Activated naive CD4-positive, alpha-beta T cell treated with anti-CD3 and anti-CD28 coated beads for 36 hours (primary cell): ENCODE results near the gene KIF16B. TPM values are rescaled to one million over a fixed set of nuclear protein-coding genes. Genes with fewer than 3 reads are reported as not detected.

Source experiments
- CTCF ChIA-PET: fragments of 350-600 bp; sonication (Branson Sonifier 250); formaldehyde crosslinking; loops from one replicate; lab custom pipeline; 2021; ENCODE audit warnings: antibody characterized with exemption; lab: Charles Lee
- DNase-seq: peaks from one replicate; pipeline ENCODE4 v3.0.0-alpha.2; 2020
- H3K27ac Mint-ChIP-seq: one replicate; pipeline ENCODE4 v1.8.0; 2021; ENCODE audit warnings: mild to moderate bottlenecking, mixed read lengths
- H3K27me3 Mint-ChIP-seq: one replicate; pipeline ENCODE4 v1.8.0; 2021; ENCODE audit warnings: low read depth, mixed read lengths
- H3K36me3 Mint-ChIP-seq: one replicate; pipeline ENCODE4 v1.8.0; 2021; ENCODE audit warnings: low read depth, mixed read lengths
- H3K4me1 Mint-ChIP-seq: one replicate; pipeline ENCODE4 v1.8.0; 2021; ENCODE audit warnings: low read depth, mixed read lengths
- H3K4me3 Mint-ChIP-seq: one replicate; pipeline ENCODE4 v1.8.0; 2021; ENCODE audit warnings: mild to moderate bottlenecking, moderate library complexity, mixed read lengths
- H3K9me3 Mint-ChIP-seq: one replicate; pipeline ENCODE4 v1.8.0; 2021; ENCODE audit warnings: mixed read lengths
- intact Hi-C: fragments of 100-400 bp; cut with micrococcal nuclease; formaldehyde crosslinking; loops from one replicate; pipeline ENCODE4 v1.15.1; 2023
- total RNA-seq, 2 experiments: library from RNA; stranded (reverse); gene quantifications; one replicate each; pipeline ENCODE4 v1.2.3, GENCODE V29; 2021

KIF16B gene
- total RNA-seq, 2 experiments from 2014 or later = 5.1 to 5.6 TPM

DNA sequence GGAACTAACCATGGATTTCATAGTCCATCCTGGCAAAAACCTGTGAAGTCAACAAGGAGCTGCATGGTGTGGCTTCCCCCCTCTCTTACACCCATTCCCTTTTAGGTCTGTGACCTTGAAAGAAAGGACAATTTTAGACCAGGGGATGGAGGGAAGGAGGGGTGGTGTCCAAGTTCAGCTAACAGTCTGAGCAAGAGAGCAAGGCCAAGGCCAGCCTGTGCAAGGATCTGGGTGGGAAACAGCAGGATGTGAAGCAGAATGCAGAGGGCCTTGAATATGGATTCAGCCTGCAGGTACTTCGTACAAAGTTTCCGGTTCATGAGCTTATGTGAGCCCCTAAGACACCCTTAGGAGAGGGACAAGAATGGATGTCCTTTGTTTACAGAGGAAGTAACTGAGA, 293.0 kb downstream of the KIF16B start:
- CTCF ChIA-PET = no interaction called here
- peaks cover 31% of the 10 kb centered on the region for H3K36me3 Mint-ChIP-seq
- no peaks in the 10 kb centered on the region for H3K4me1 Mint-ChIP-seq
- H3K27me3 Mint-ChIP-seq = no peaks in the 10 kb centered on the region
- intact Hi-C loops = no loop called here
- no peak for DNase-seq
- H3K9me3 Mint-ChIP-seq = peaks cover 13% of the 10 kb centered on the region
- no peak overlapping the region for H3K27ac Mint-ChIP-seq
- no peak overlapping the region for H3K4me3 Mint-ChIP-seq

DNA sequence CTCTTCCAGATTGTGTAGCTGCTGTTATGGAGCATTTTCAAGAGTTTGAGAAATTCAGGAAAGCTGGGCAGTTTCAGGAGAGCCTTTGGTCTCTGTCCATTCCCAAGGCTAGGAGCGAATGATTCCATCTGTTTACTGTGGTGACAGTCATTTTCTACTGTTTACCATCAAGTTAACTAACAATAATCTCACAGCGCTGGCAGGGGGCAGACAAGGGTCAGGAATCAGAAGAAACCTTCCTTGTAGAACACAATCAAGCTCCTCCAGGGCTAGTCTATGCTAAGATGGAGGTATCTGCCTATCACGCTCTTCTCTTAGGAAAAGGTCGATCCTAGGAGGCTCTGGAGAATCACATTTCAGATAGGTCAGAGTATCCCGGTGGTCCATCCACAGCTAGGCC, 293.9 kb downstream of the KIF16B start:
- CTCF ChIA-PET = no interaction called here
- no peak for DNase-seq
- H3K36me3 Mint-ChIP-seq = peaks cover 28% of the 10 kb centered on the region
- H3K27me3 Mint-ChIP-seq = no peaks in the 10 kb centered on the region
- no peak overlapping the region for H3K4me3 Mint-ChIP-seq
- no peak overlapping the region for H3K27ac Mint-ChIP-seq
- H3K9me3 Mint-ChIP-seq = peaks cover 12% of the 10 kb centered on the region
- no peaks in the 10 kb centered on the region for H3K4me1 Mint-ChIP-seq
- intact Hi-C loops = no loop called here

DNA sequence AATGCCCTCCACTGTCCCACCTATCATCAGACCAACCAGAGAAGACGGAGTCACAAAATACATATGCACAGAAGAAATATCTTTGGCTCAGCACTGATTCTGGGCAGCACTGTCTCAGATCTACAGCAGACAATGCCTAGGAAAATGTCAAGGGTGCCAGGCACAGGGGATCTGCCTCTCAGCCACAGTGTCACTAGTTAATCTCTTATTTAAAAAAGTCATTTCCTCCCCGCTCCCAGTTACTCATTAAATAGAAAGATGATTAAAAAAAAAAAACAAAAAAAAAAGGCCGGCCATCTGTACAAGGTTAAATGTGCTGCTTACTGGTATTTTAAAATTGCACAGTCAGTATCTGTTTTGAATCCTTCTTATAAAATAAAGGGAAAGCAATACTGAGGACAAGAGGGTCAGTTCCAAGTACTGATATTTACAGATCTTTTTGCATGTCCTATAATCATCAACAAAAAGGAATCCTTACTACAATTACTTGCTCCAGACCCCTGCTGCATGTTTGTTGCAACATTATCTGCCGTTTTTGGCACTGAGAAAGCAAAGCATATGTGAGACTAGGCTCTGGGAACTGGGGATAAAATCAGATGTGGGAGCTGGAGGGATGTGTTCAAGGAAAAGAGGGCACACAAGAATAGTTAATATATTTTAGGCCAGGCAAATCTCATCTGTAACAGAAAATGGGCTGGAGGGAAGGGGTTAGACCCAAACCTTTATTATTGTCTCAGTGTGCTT, 299.3 kb downstream of the KIF16B start:
- Mint-ChIP-seq H3K9me3 (peaks cover 9% of the 10 kb centered on the region), H3K27me3 (no peaks in the 10 kb centered on the region), H3K4me3 (no peak overlapping the region), H3K36me3 (peaks cover 38% of the 10 kb centered on the region), H3K27ac (no peak overlapping the region), H3K4me1 (no peaks in the 10 kb centered on the region)
- intact Hi-C loops = no loop called here
- DNase-seq = no peak
- CTCF ChIA-PET = no interaction called here

DNA sequence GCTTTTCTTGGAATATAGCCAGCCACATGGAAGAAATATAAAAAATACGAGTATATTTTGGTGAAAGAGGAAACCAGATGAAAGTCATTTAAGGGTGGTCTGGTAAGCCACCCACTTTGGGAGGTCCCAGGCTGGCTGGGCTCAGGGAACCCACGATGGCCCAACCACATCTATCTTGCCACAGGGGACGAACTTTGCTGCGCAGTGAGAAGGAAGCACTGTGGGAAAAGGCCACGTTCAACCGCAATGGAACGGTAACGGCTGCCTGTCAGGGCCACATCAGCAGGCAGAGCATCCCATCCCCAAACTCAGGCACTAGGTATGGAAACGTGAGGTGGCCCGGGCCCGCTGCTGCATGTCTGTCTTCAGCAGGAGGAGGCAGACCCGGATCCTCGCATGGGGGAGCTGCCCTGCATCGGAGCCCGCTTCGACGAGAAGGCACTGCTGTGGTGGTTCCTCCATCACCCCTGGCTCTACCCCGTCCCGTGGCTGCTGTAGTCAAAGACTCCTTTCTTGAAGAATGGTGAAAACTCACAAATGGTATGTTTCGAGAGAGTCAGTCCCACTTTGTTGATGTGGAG, 300.4 kb downstream of the KIF16B start:
- no peaks in the 10 kb centered on the region for H3K27me3 Mint-ChIP-seq
- intact Hi-C loops = no loop called here
- H3K9me3 Mint-ChIP-seq = peaks cover 9% of the 10 kb centered on the region
- CTCF ChIA-PET = no interaction called here
- peaks cover 42% of the 10 kb centered on the region for H3K36me3 Mint-ChIP-seq
- H3K27ac Mint-ChIP-seq = no peak overlapping the region
- DNase-seq = no peak
- no peaks in the 10 kb centered on the region for H3K4me1 Mint-ChIP-seq
- H3K4me3 Mint-ChIP-seq = no peak overlapping the region

DNA sequence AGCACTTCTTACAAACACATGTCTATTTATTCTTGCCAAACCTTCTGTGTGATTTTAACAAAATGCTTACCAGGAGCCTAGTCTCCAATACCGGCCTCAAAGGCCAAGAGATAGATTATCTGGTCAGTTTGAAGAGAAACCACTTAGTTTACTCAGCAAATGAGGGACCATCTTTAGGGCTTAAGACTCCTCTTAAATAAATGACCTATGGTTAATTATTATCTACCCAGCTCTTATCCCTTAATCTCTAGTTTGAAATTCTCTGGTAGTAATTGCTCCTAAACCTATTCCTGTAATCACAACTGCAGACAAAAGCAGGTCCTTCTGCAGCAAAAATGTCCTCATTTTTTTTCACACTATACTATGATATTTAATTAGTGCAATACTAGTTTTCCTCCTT, 301.8 kb downstream of the KIF16B start:
- CTCF ChIA-PET = no interaction called here
- peaks cover 39% of the 10 kb centered on the region for H3K36me3 Mint-ChIP-seq
- H3K27ac Mint-ChIP-seq = no peak overlapping the region
- intact Hi-C loops = no loop called here
- H3K9me3 Mint-ChIP-seq = peaks cover 17% of the 10 kb centered on the region
- no peaks in the 10 kb centered on the region for H3K27me3 Mint-ChIP-seq
- no peaks in the 10 kb centered on the region for H3K4me1 Mint-ChIP-seq
- DNase-seq = no peak
- no peak overlapping the region for H3K4me3 Mint-ChIP-seq

DNA sequence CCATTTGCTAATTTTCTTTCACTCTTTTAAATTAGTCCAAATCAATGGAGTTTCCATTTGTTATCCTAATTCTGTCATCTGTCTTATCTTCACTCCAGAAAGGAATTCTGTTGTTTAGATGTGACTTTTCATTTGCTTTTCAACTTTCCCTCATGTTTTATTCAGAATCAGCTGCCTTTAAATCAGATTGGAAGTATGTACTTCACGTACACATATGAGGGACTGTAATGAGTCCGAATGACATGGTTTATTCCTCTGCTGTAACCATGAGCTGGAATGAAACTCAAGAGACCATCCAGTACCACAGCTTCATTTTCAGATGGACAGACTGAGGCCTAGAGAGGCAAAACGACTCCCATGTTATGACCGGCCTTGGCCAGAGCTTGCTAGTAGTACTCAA, 302.3 kb downstream of the KIF16B start:
- CTCF ChIA-PET = no interaction called here
- Mint-ChIP-seq H3K4me1 (no peaks in the 10 kb centered on the region), H3K4me3 (no peak overlapping the region), H3K36me3 (peaks cover 39% of the 10 kb centered on the region), H3K9me3 (peaks cover 20% of the 10 kb centered on the region), H3K27me3 (no peaks in the 10 kb centered on the region), H3K27ac (no peak overlapping the region)
- DNase-seq = no peak
- intact Hi-C loops = no loop called here

DNA sequence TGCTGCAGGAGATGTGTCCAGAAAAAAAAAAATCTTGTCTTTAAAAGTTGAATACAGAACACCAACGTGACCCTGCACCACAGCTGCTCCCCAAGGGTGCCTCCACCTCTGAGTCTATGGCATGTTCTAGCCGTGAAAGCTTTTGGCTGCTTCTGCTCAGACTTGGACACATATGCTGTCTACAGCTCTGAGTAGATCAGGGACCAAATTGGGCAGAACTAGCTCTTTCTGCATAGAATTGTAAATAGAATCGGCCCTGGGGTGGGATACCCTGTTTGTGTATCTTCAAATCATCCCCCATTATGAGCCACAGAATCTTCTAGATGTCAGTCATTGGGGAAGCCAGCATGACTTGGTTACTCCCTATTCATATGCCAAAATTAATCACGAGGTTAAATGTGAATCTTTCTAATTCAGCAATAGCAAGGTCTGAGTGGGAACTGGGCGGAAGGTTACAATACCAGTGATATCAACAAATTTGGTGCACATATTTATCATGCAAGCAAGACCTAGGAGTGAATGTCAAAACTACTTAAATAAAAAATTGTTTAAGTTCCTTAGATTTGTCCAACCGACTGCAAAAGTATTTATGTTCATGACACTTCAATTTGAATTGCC, 302.8 kb downstream of the KIF16B start:
- intact Hi-C loops = no loop called here
- CTCF ChIA-PET = no interaction called here
- Mint-ChIP-seq H3K36me3 (peaks cover 37% of the 10 kb centered on the region), H3K4me1 (no peaks in the 10 kb centered on the region), H3K4me3 (no peak overlapping the region), H3K27ac (no peak overlapping the region), H3K27me3 (no peaks in the 10 kb centered on the region), H3K9me3 (peaks cover 23% of the 10 kb centered on the region)
- no peak for DNase-seq

DNA sequence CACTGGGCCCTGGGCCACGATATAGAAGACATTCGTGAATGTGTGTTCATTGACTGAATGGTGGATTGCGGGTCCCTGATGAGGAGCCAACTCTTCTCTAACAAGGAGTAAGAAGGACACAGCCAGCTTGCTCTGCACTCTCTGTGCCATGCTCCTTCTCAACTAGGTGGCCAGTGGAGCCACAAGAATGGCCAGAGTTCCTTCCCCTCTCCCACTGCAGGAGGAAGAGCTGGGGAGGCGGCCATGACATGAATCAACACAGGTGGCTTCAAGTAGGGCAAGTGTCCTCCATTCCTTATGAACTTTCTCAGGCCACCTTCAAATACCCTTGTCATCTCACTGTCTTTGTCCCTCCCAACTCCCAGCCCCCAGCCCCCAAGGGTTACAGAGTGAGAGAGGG, 305.7 kb downstream of the KIF16B start:
- Mint-ChIP-seq H3K4me1 (no peaks in the 10 kb centered on the region), H3K36me3 (peaks cover 17% of the 10 kb centered on the region), H3K9me3 (peaks cover 25% of the 10 kb centered on the region), H3K27ac (no peak overlapping the region), H3K27me3 (no peaks in the 10 kb centered on the region), H3K4me3 (no peak overlapping the region)
- CTCF ChIA-PET = interaction anchor here (0.5 kb wide), 1 partner anchor 336 kb away, joined by 6 read pairs; no protein-coding TSS in a partner anchor
- intact Hi-C loops = no loop called here
- no peak for DNase-seq

DNA sequence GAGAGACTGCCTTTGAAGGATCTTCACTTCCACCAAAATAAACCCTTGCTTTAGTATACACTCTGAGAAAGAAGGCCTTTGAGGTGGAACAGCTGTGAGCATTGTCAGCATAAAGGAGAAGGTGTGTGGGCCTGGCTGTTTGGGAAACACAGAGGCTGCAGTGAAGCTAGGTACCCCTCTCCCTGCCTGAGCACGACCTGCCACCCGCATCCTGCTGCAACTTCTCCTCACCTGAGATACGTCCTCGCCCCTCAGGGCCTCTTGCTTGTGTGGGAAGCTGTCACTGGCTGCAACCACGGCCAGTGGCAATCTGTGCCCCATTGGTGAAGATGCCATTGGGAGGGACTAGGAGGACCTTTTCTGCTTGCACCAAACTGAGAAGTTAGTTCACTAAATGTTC, 307.9 kb downstream of the KIF16B start:
- no peaks in the 10 kb centered on the region for H3K27me3 Mint-ChIP-seq
- H3K9me3 Mint-ChIP-seq = peaks cover 25% of the 10 kb centered on the region
- CTCF ChIA-PET = interaction anchor here (0.6 kb wide), 2 partner anchors 56 to 157 kb away, joined by 3 read pairs; no protein-coding TSS in a partner anchor
- H3K27ac Mint-ChIP-seq = no peak overlapping the region
- intact Hi-C loops = no loop called here
- H3K4me3 Mint-ChIP-seq = no peak overlapping the region
- DNase-seq = no peak
- peaks cover 12% of the 10 kb centered on the region for H3K36me3 Mint-ChIP-seq
- H3K4me1 Mint-ChIP-seq = no peaks in the 10 kb centered on the region

DNA sequence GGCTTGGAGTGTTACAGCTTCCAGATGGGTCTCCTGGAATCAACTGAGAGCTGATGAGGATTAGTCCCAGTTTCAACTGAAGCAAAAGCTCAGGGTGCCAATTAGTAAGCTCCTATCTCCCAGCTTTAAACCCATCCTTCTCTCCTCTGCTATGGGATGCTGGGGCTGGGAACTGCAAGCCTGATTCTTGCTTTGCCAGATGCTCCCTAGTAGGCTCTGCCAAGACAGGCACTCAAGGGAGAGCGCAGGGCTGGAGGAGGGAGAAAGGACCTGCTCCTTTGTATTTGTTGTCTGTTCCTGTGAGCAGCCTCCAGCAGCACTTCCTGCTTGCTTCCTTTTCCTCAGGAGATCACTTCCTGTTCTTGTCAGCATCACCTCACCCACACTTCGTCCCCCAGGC, 309.7 kb downstream of the KIF16B start:
- Mint-ChIP-seq H3K27ac (no peak overlapping the region), H3K36me3 (peaks cover 3% of the 10 kb centered on the region), H3K9me3 (peaks cover 21% of the 10 kb centered on the region), H3K4me1 (no peaks in the 10 kb centered on the region), H3K4me3 (no peak overlapping the region), H3K27me3 (no peaks in the 10 kb centered on the region)
- intact Hi-C loops = no loop called here
- CTCF ChIA-PET = interaction anchor here (1.4 kb wide), 1 partner anchor 212 kb away, joined by 3 read pairs; no protein-coding TSS in a partner anchor
- no peak for DNase-seq

DNA sequence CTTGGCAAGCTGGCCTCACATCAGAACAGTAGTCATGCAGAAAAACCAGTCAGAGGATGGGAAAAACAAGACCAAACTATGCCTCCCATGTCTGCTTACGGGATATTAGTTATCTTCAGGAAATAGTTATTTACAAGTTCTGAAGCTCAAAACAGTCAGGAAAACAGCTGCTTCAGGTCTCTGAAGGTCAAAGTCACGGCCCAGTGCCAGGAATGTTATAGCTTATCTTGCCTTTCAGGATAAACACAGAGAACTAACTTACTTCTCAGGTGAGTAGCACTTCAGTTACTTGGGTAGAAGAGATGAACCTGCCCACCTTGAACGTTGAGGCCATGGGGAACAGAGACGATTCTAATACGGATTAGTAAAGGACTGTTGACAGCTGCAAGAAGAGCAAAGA, 310.7 kb downstream of the KIF16B start:
- no peak for DNase-seq
- H3K4me1 Mint-ChIP-seq = no peaks in the 10 kb centered on the region
- peaks cover 21% of the 10 kb centered on the region for H3K9me3 Mint-ChIP-seq
- H3K36me3 Mint-ChIP-seq = peaks cover 1% of the 10 kb centered on the region
- no peaks in the 10 kb centered on the region for H3K27me3 Mint-ChIP-seq
- no peak overlapping the region for H3K27ac Mint-ChIP-seq
- CTCF ChIA-PET = interaction anchor here (1.4 kb wide), 1 partner anchor 213 kb away, joined by 3 read pairs; no protein-coding TSS in a partner anchor
- intact Hi-C loops = no loop called here
- H3K4me3 Mint-ChIP-seq = no peak overlapping the region

DNA sequence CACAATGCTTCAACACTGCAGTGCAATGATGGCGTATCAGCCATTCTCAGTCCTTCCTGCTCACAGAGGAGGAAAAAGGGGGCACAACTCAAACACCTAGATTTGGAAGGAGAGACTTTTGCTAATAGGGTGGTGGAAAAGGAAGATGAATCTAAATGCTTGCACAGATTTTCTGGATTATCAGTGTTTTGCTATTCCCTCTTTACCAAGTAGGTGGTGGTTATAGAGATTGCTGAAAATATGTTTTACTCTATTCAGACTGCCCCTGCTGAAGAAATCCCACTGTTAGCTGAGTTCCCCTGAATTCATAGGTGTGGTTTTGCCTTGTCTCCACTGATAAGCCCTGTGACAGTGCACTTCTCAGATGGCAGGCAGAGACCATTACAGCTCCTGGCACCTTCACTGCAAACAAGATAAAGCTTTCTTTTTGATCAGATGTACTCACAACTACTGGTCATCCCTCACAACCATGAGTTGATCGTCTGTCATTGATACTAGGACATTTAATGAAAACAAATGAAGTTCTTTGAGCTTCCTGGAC, 311.4 kb downstream of the KIF16B start:
- CTCF ChIA-PET = no interaction called here
- Mint-ChIP-seq H3K27me3 (no peaks in the 10 kb centered on the region), H3K27ac (no peak overlapping the region), H3K36me3 (no peaks in the 10 kb centered on the region), H3K9me3 (peaks cover 17% of the 10 kb centered on the region), H3K4me3 (no peak overlapping the region), H3K4me1 (no peaks in the 10 kb centered on the region)
- intact Hi-C loops = no loop called here
- DNase-seq = no peak
